ENCODE measurements around the gene DNPEP. TPM values are rescaled to one million over a fixed set of nuclear protein-coding genes. Genes with fewer than 3 reads are reported as not detected.
A peak's percentile ranks its signal among the peaks of the same experiment; 100 is the strongest.
"Not testable (repeated sequence)": the region's sequence is repeated elsewhere in the genome, so short reads cannot be mapped to it uniquely, and the experiment has no call there.

Gene DNPEP
- total and polyA plus RNA-seq, 9 donors: 23.4 to 72.9 (median 61.8) TPM

GRCh38 chr2:219408204-219408603, 20.5 kb upstream of the DNPEP start:
- Histone ChIP-seq H3K9me3 (no peaks in the 10 kb centered on the region), H3K4me3 (no peak overlapping the region), H3K27ac (no peak overlapping the region), H3K4me1 (ENCODE audit: insufficient read depth) (peaks cover 2% of the 10 kb centered on the region), H3K36me3 (no peaks in the 10 kb centered on the region), H3K27me3 (no peaks in the 10 kb centered on the region)
- DNase-seq: no peak
- TF ChIP-seq EP300 (IDR thresholded peaks at IDR 0.05) (no peak), POLR2A (IDR thresholded peaks at IDR 0.05) (no peak), CTCF (IDR thresholded peaks at IDR 0.05) (no peak)
- WGBS, 3 donors: 44 to 53% (median 47%) methylated on average over 5 of the region's 5 CpGs
- intact Hi-C loops (cut with DNase I): loop anchor here in 2 of 4 donors (5.0 kb wide), 2 partner anchors 54 to 119 kb away; no protein-coding TSS in a partner anchor

DNA sequence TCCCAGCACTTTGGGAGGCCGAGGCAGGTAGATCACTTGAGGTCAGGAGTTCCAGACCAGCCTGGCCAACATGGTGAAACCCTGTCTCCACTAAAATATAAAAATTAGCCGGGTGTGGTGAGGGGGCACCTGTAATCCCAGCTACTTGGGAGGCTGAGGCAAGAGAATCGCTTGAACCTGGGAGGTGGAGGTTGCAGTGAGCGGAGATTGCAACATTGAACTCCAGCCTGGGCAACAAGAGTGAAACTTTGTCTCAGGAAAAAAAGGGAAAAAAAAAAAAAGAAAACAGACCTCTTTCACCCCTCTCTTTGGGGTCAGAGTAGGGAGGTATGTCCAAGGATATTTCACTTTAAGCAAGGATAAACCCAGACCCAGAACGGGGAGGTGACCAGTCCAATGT, 19.6 kb upstream of the DNPEP start:
- not testable (repeated sequence) for H3K27ac ChIP-seq
- 66 to 71% (median 70%) methylated on average over 5 of the region's 5 CpGs for WGBS, 3 donors

DNA sequence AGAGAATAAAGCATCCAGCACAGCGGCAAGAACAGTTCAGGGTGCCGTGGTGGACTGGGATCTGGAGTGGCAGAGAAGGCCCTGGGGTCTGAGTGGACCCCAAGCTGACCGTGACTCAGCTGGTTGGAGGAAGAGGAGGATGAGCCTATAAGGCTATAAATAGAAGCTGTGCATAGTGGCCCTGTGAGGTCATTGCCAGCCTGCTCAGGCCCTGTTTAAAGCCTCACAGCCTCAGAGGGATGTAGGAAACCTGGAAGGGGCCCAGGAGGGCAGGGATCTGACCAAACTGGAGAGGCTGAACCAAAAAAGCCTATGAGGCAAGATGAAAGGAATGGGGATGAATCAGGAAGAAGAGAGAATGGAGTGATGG, 19.1 kb upstream of the DNPEP start:
- Histone ChIP-seq H3K36me3 (no peaks in the 10 kb centered on the region), H3K9me3 (no peaks in the 10 kb centered on the region), H3K4me1 (ENCODE audit: insufficient read depth) (peaks cover 2% of the 10 kb centered on the region), H3K27ac (no peak overlapping the region), H3K4me3 (no peak overlapping the region), H3K27me3 (no peaks in the 10 kb centered on the region)
- WGBS, 3 donors: 77 to 82% (median 79%) methylated on average over 3 of the region's 3 CpGs
- intact Hi-C loops (cut with DNase I): loop anchor here in 2 of 4 donors (5.0 kb wide), 2 partner anchors 55 to 120 kb away; no protein-coding TSS in a partner anchor
- peak in 1 of 5 donors; percentile 51 for DNase-seq
- TF ChIP-seq POLR2A (IDR thresholded peaks at IDR 0.05): no peak
- peak; percentile 19 for TF ChIP-seq EP300 (IDR thresholded peaks at IDR 0.05)

More for the DNA sequence above, 19.6 kb upstream of the DNPEP start:
- DNase-seq; H3K36me3 ChIP-seq; H3K27me3 ChIP-seq; H3K4me1 ChIP-seq (ENCODE audit: insufficient read depth); H3K4me3 ChIP-seq; H3K9me3 ChIP-seq: not testable (repeated sequence)
- intact Hi-C loops (cut with DNase I): loop anchor here in 2 of 4 donors (5.0 kb wide), 2 partner anchors 55 to 120 kb away; no protein-coding TSS in a partner anchor

DNA sequence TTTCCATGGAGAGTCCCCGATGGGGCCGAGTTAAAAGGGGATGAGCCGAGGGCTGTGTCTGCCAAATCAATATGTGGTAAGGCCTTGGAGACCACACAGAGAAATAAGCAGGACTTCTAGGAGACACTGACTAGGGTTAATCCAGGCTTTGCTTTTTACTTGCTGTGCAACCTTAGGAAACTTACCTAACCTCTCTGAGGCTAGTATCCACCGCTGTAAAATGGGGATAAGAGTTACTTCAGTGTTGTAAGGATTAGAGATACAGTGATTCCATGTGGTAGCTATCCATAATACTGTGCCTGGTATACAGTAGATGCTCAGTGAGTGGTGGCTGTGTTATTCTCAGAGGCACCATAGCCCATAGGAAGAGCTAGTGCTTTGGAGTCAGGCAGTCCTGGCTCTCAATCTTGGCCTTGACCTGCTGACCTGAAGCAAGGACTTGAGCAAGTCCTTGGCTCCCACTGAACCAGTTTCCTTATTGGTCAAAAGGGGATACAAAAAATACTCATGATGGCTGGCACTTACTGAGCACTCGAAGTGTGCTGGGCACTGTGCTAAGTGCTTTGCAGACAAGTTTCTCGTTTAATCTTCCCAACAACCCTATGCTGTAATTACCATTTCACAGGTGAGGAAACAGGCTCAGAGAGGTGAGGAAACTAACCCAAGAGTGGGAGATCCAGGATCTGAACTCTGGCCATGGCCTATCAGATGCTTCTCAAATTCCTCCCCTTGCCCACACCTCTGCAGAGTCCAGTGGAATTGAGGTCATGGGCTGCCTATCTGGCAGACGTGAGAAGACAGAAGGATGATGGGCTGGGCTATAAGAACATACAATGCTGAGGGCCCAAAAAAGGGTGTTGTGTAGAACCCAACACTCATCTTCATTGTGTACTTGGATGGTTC, 18.5 kb upstream of the DNPEP start:
- intact Hi-C loops (cut with DNase I): loop anchor here in 2 of 4 donors (2.0 to 5.0 kb wide), 3 partner anchors 56 to 121 kb away; no protein-coding TSS in a partner anchor

GRCh38 chr2:219405451-219405850, 17.7 kb upstream of the DNPEP start:
- Histone ChIP-seq H3K4me3 (no peak overlapping the region), H3K27ac (peak overlapping the region in 1 of 2 donors; percentile 45), H3K36me3 (no peaks in the 10 kb centered on the region), H3K27me3 (no peaks in the 10 kb centered on the region), H3K9me3 (no peaks in the 10 kb centered on the region), H3K4me1 (ENCODE audit: insufficient read depth) (peaks cover 2% of the 10 kb centered on the region)
- intact Hi-C loops (cut with DNase I): loop anchor here in 2 of 4 donors (2.0 to 5.0 kb wide), 3 partner anchors 57 to 122 kb away; no protein-coding TSS in a partner anchor
- 80 to 84% (median 84%) methylated on average over 9 of the region's 9 CpGs for WGBS, 3 donors
- TF ChIP-seq CTCF (IDR thresholded peaks at IDR 0.05): no peak
- TF ChIP-seq EP300 (IDR thresholded peaks at IDR 0.05): no peak
- no peak for TF ChIP-seq POLR2A (IDR thresholded peaks at IDR 0.05)
- no peak for DNase-seq

More for the DNA sequence above, 18.5 kb upstream of the DNPEP start:
- DNase-seq: peak in 1 of 5 donors; percentile 28
- TF ChIP-seq EP300 (IDR thresholded peaks at IDR 0.05): no peak
- TF ChIP-seq POLR2A (IDR thresholded peaks at IDR 0.05): no peak
- no peak for TF ChIP-seq CTCF (IDR thresholded peaks at IDR 0.05)
- Histone ChIP-seq H3K4me3 (no peak overlapping the region), H3K9me3 (no peaks in the 10 kb centered on the region), H3K27ac (no peak overlapping the region), H3K36me3 (no peaks in the 10 kb centered on the region), H3K4me1 (ENCODE audit: insufficient read depth) (peaks cover 2% of the 10 kb centered on the region), H3K27me3 (no peaks in the 10 kb centered on the region)
- 84 to 90% (median 89%) methylated on average over 7 of the region's 7 CpGs for WGBS, 3 donors
